ENCODE results near the gene VKORC1L1. TPM values are rescaled to one million over a fixed set of nuclear protein-coding genes. Genes with fewer than 3 reads are reported as not detected.

The VKORC1L1 gene
- total RNA-seq, 3 donors from 2014 or later (not counting 1 experiment from before 2014, with no cell fraction given) = 5.7 to 8.2 (median 7.1) TPM

- TF ChIP-seq CTCF (IDR thresholded peaks at IDR 0.05) = no peak
- Mint-ChIP-seq H3K27ac (peak overlapping the region in 1 of 2 donors; percentile 29), H3K36me3 (peaks cover 16% of the 10 kb centered on the region), H3K4me3 (no peak overlapping the region), H3K4me1 (no peaks in the 10 kb centered on the region), H3K27me3 (ENCODE audit: low read depth in 2 of 2) (no peaks in the 10 kb centered on the region), H3K9me3 (no peaks in the 10 kb centered on the region)
- Histone ChIP-seq H3K36me3 (ENCODE audit: control insufficient read depth, insufficient read depth, low read length) (peaks cover 73% of the 10 kb centered on the region), H3K9me3 (ENCODE audit: control insufficient read depth, insufficient read depth, low read length) (no peaks in the 10 kb centered on the region), H3K4me3 (ENCODE audit: low read length) (no peak overlapping the region), H3K27ac (ENCODE audit: low read length) (no peak overlapping the region), H3K27me3 (ENCODE audit: control insufficient read depth, insufficient read depth, low read length) (no peaks in the 10 kb centered on the region), H3K4me1 (ENCODE audit: control insufficient read depth, insufficient read depth, low read length) (no peaks in the 10 kb centered on the region)
- WGBS (ENCODE audit: insufficient coverage) = 95% methylated on average over 6 of the region's 6 CpGs
- ATAC-seq (no peak), DNase-seq (no peak)
- intact Hi-C loops (cut with micrococcal nuclease) = no loop called here
Observed at GRCh38 chr7:65966146-65966545, 93.3 kb downstream of the VKORC1L1 start.

- Histone ChIP-seq H3K4me1 (ENCODE audit: control insufficient read depth, insufficient read depth, low read length) (no peaks in the 10 kb centered on the region), H3K4me3 (ENCODE audit: low read length) (no peak overlapping the region), H3K9me3 (ENCODE audit: control insufficient read depth, insufficient read depth, low read length) (no peaks in the 10 kb centered on the region), H3K27me3 (ENCODE audit: control insufficient read depth, insufficient read depth, low read length) (no peaks in the 10 kb centered on the region), H3K36me3 (ENCODE audit: control insufficient read depth, insufficient read depth, low read length) (peaks cover 73% of the 10 kb centered on the region), H3K27ac (ENCODE audit: low read length) (no peak overlapping the region)
- no peaks in the 10 kb centered on the region for H3K4me1 Mint-ChIP-seq
- TF ChIP-seq CTCF (IDR thresholded peaks at IDR 0.05) = no peak
- DNase-seq = no peak
- ATAC-seq = no peak
- no peaks in the 10 kb centered on the region for H3K27me3 Mint-ChIP-seq (ENCODE audit: low read depth in 2 of 2)
- intact Hi-C loops (cut with micrococcal nuclease) = no loop called here
- H3K9me3 Mint-ChIP-seq = no peaks in the 10 kb centered on the region
- H3K36me3 Mint-ChIP-seq = peaks cover 16% of the 10 kb centered on the region
- 96% methylated on average over 17 of the region's 17 CpGs for WGBS (ENCODE audit: insufficient coverage)
- no peak overlapping the region for H3K4me3 Mint-ChIP-seq
- peak overlapping the region in 1 of 2 donors; percentile 56 for H3K27ac Mint-ChIP-seq
Observed at GRCh38 chr7:65967361-65968155, 94.7 kb downstream of the VKORC1L1 start.

GRCh38 chr7:65968256-65969185, 95.6 kb downstream of the VKORC1L1 start:
- no peaks in the 10 kb centered on the region for H3K9me3 Mint-ChIP-seq
- Histone ChIP-seq H3K4me1 (ENCODE audit: control insufficient read depth, insufficient read depth, low read length) (no peaks in the 10 kb centered on the region), H3K27me3 (ENCODE audit: control insufficient read depth, insufficient read depth, low read length) (no peaks in the 10 kb centered on the region), H3K36me3 (ENCODE audit: control insufficient read depth, insufficient read depth, low read length) (peaks cover 73% of the 10 kb centered on the region), H3K9me3 (ENCODE audit: control insufficient read depth, insufficient read depth, low read length) (no peaks in the 10 kb centered on the region), H3K4me3 (ENCODE audit: low read length) (no peak overlapping the region), H3K27ac (ENCODE audit: low read length) (no peak overlapping the region)
- no peak for TF ChIP-seq CTCF (IDR thresholded peaks at IDR 0.05)
- no peaks in the 10 kb centered on the region for H3K4me1 Mint-ChIP-seq
- H3K36me3 Mint-ChIP-seq = peaks cover 9% of the 10 kb centered on the region
- H3K4me3 Mint-ChIP-seq = no peak overlapping the region
- no peak overlapping the region for H3K27ac Mint-ChIP-seq
- H3K27me3 Mint-ChIP-seq (ENCODE audit: low read depth in 2 of 2) = no peaks in the 10 kb centered on the region
- intact Hi-C loops (cut with micrococcal nuclease) = no loop called here
- 97% methylated on average over 26 of the region's 26 CpGs for WGBS (ENCODE audit: insufficient coverage)
- DNase-seq = no peak
- no peak for ATAC-seq

Measured in natural killer cell (primary cell).